IMR-90 (cell line): ENCODE measurements around the gene N4BP2. TPM values are rescaled to one million over a fixed set of nuclear protein-coding genes. Genes with fewer than 3 reads are reported as not detected.

Experiments used
- ATAC-seq: fragments of 200-7000 bp; cut with Tn5 transposase; 2 replicates; pipeline ENCODE4 v1.9.1; 2020; ENCODE audit warnings: low read depth, mild to moderate bottlenecking, moderate library complexity
- BruUV-seq: library from RNA; stranded (reverse); fragments of 400-500 nt; replicated peaks from 2 replicates; lab custom pipeline; 2021; lab: Mats Ljungman, UMichigan
- CTCF ChIA-PET: fragments of 300-600 bp; formaldehyde crosslinking; extraction: SDS; loops from one replicate; lab custom pipeline; 2021; ENCODE audit warnings: antibody characterized with exemption; lab: Yijun Ruan, JAX
- POLR2A ChIA-PET: fragments of 300-600 bp; sonication (Branson Sonifier 250); formaldehyde crosslinking; loops from one replicate; lab custom pipeline; 2022; ENCODE audit warnings: antibody characterized with exemption; ENCODE audit not compliant: unreplicated experiment; lab: Charles Lee
- DNase-seq: peaks from one replicate; pipeline ENCODE4 v3.0.0; 2013
- H2AFZ ChIP-seq: replicated peaks from 2 replicates; pipeline ENCODE3; 2013; ENCODE audit warnings: low read length, mild to moderate bottlenecking; ENCODE audit not compliant: poor library complexity
- H2AK5ac ChIP-seq: 2 replicates; pipeline ENCODE4 v1.6.1; 2013; ENCODE audit warnings: low read depth, low read length, inconsistent platforms
- H2AK9ac ChIP-seq: replicated peaks from 2 replicates; pipeline ENCODE3; 2013; ENCODE audit warnings: mild to moderate bottlenecking, low read depth, low read length, moderate library complexity; ENCODE audit not compliant: poor library complexity
- H2BK120ac ChIP-seq: 2 replicates; pipeline ENCODE4 v1.6.1; 2013; ENCODE audit warnings: low read depth, low read length, inconsistent platforms
- H2BK15ac ChIP-seq: 3 replicates; pipeline ENCODE4 v1.6.1; 2013; ENCODE audit warnings: low read depth, low read length, inconsistent platforms
- H2BK20ac ChIP-seq: 2 replicates; pipeline ENCODE4 v1.6.1; 2013; ENCODE audit warnings: low read depth, mild to moderate bottlenecking, inconsistent platforms, low read length, moderate library complexity
- H2BK5ac ChIP-seq: 2 replicates; pipeline ENCODE4 v1.6.1; 2013; ENCODE audit warnings: mild to moderate bottlenecking, low read depth, low read length, inconsistent platforms; ENCODE audit not compliant: poor library complexity, severe bottlenecking
- H3K14ac ChIP-seq: replicated peaks from 2 replicates; pipeline ENCODE4 v1.6.1; 2013; ENCODE audit warnings: low read depth, low read length, inconsistent platforms
- H3K18ac ChIP-seq: 2 replicates; pipeline ENCODE4 v1.6.1; 2013; ENCODE audit warnings: low read depth, low read length, control low read depth
- H3K23ac ChIP-seq: 2 replicates; pipeline ENCODE4 v1.6.1; 2013; ENCODE audit warnings: low read depth, low read length, inconsistent platforms
- H3K27ac ChIP-seq: 2 replicates; pipeline ENCODE4 v1.5.1; 2013; ENCODE audit warnings: mild to moderate bottlenecking, control low read depth, low read length; ENCODE audit not compliant: insufficient read depth
- H3K27me3 ChIP-seq: 2 replicates; pipeline ENCODE4 v1.6.1; 2013; ENCODE audit warnings: low read length; ENCODE audit not compliant: control insufficient read depth, insufficient read depth
- H3K36me3 ChIP-seq: 2 replicates; pipeline ENCODE4 v1.6.1; 2013; ENCODE audit warnings: low read length, mixed read lengths; ENCODE audit not compliant: control insufficient read depth, insufficient read depth
- H3K4ac ChIP-seq: 2 replicates; pipeline ENCODE4 v1.6.1; 2013; ENCODE audit warnings: low read depth, low read length, inconsistent platforms
- H3K4me1 ChIP-seq: 2 replicates; pipeline ENCODE4 v1.6.1; 2013; ENCODE audit warnings: low read length, mixed read lengths; ENCODE audit not compliant: control insufficient read depth, insufficient read depth
- H3K4me2 ChIP-seq: 2 replicates; pipeline ENCODE4 v1.6.1; 2013; ENCODE audit warnings: low read depth, mild to moderate bottlenecking, control low read depth, low read length, moderate library complexity
- H3K4me3 ChIP-seq: 2 replicates; pipeline ENCODE4 v1.5.1; 2013; ENCODE audit warnings: low read depth, mild to moderate bottlenecking, control low read depth, low read length, moderate library complexity; ENCODE audit not compliant: insufficient read depth
- H3K56ac ChIP-seq: 2 replicates; pipeline ENCODE4 v1.6.1; 2013; ENCODE audit warnings: low read length, inconsistent platforms; ENCODE audit not compliant: insufficient read depth; ENCODE audit errors: extremely low read depth
- H3K79me1 ChIP-seq, 2 experiments: 2 replicates each; pipeline ENCODE4 v1.6.1; 2013; ENCODE audit warnings: low read length in 2 of 2, inconsistent platforms in 1 of 2, low read depth in 1 of 2
- H3K9ac ChIP-seq: 2 replicates; pipeline ENCODE4 v1.6.1; 2013; ENCODE audit warnings: low read depth, low read length, control low read depth
- H3K9me1 ChIP-seq: 2 replicates; pipeline ENCODE4 v1.6.1; 2013; ENCODE audit warnings: low read length, inconsistent platforms; ENCODE audit not compliant: insufficient read depth
- H3K9me3 ChIP-seq: 2 replicates; pipeline ENCODE4 v1.6.1; 2013; ENCODE audit warnings: low read length; ENCODE audit not compliant: control insufficient read depth, insufficient read depth
- H4K20me1 ChIP-seq: 2 replicates; pipeline ENCODE4 v1.6.1; 2013; ENCODE audit warnings: low read length, inconsistent platforms; ENCODE audit not compliant: insufficient read depth
- H4K5ac ChIP-seq: 2 replicates; pipeline ENCODE4 v1.6.1; 2013; ENCODE audit warnings: mild to moderate bottlenecking, low read depth, low read length, control low read depth
- H4K8ac ChIP-seq, 2 experiments: 2 replicates each; pipeline ENCODE4 v1.6.1; 2013; ENCODE audit warnings: low read depth in 2 of 2, low read length in 2 of 2, control low read depth in 1 of 2, inconsistent platforms in 1 of 2
- H4K91ac ChIP-seq: 2 replicates; pipeline ENCODE4 v1.6.1; 2013; ENCODE audit warnings: low read depth, low read length, inconsistent platforms; ENCODE audit not compliant: insufficient read depth
- BHLHE40 ChIP-seq: fragments of 150-350 bp; IDR thresholded peaks from 2 replicates; pipeline ENCODE4 v1.6.1; 2016; ENCODE audit warnings: mild to moderate bottlenecking, low read depth, low read length
- CEBPB ChIP-seq: IDR thresholded peaks from 2 replicates; pipeline ENCODE4 v1.6.1; 2012; ENCODE audit warnings: low read depth, low read length, improper control_type of control experiment
- MAFK ChIP-seq: IDR thresholded peaks from 2 replicates; pipeline ENCODE4 v1.6.1; 2012; ENCODE audit warnings: low read depth, low read length, improper control_type of control experiment
- MAZ ChIP-seq: IDR thresholded peaks from 2 replicates; pipeline ENCODE4 v1.6.1; 2012; ENCODE audit warnings: low read depth, mild to moderate bottlenecking, low read length, improper control_type of control experiment, moderate library complexity, borderline replicate concordance
- POLR2A ChIP-seq: IDR thresholded peaks from 2 replicates; pipeline ENCODE4 v1.6.1; 2012; ENCODE audit warnings: mild to moderate bottlenecking, low read depth, low read length
- WGBS, 2 experiments: methylation state at CpG; one replicate each; pipeline versions ENCODE4 v1.1.5 to v1.1.7; 2013; ENCODE audit warnings: missing lambda C conversion rate in 2 of 2; ENCODE audit not compliant: insufficient read length in 1 of 2; ENCODE audit errors: extremely low coverage in 2 of 2; 5-methylcytosine and 5-hydroxymethylcytosine counted together
- dilution Hi-C: fragments of 300-500 bp; cut with HindIII; formaldehyde crosslinking; loops from one replicate; pipeline ENCODE4 v1.14.3; 2018; ENCODE audit warnings: low sequenced_read_pairs; ENCODE audit not compliant: unreplicated experiment
- in situ Hi-C: fragments of 300-500 bp; cut with MboI; formaldehyde crosslinking; loops from 3 replicates; pipeline ENCODE4 v1.14.3; 2019; ENCODE audit warnings: low sequenced_read_pairs, inconsistent platforms, mixed read lengths
- intact Hi-C: fragments of 100-400 bp; cut with micrococcal nuclease; formaldehyde crosslinking; loops from 2 replicates; pipeline ENCODE4 v1.10.0; 2022
- polyA plus RNA-seq, 3 experiments: library from polyadenylated mRNA; depleted of rRNA; stranded (reverse); fragments of >200 nt; gene quantifications; 2 replicates each; pipeline ENCODE4 v1.2.3, GENCODE V29; 2012; ENCODE audit warnings: low replicate concordance in 1 of 3
- total RNA-seq: library from RNA; depleted of rRNA; stranded (reverse); fragments of >200 nt; gene quantifications from 2 replicates; pipeline ENCODE4 v1.2.3, GENCODE V29; 2012
- TF ChIP-seq, protein P1 (sequence below): conservative IDR thresholded peaks from 2 replicates; pipeline ENCODE4 v1.5.1; 2012; ENCODE audit warnings: mild to moderate bottlenecking, low read depth, low read length, improper control_type of control experiment

N4BP2 gene
- total and polyA plus RNA-seq, 2 of the 4 experiments (the other 2 are of a cell fraction) = 0.84 to 2.2 TPM

DNA sequence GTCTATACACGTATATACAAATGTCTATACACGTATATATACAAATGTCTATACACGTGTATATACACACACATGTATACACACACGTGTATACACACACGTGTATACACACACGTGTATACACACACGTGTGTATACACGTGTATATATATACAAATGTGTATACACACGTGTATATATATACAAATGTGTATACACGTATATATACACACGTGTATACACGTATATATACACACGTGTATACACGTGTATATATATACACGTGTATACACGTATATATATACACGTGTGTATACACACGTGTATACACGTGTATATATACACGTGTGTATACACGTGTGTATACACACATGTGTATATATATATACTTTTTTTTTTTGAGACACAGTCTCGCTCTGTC, 23.9 kb upstream of the N4BP2 start:
- Histone ChIP-seq H3K9ac (no peak overlapping the region), H3K36me3 (no peaks in the 10 kb centered on the region), H3K27ac (no peak overlapping the region), H3K18ac (no peak overlapping the region), H3K4ac (no peak overlapping the region), H2AFZ (no peak overlapping the region), H3K4me3 (no peak overlapping the region), H3K9me3 (no peaks in the 10 kb centered on the region), H2BK5ac (no peak overlapping the region), H3K23ac (no peak overlapping the region), H2AK9ac (no peak overlapping the region), H2BK120ac (no peak overlapping the region), H4K8ac (no peak overlapping the region), H3K9me1 (no peaks in the 10 kb centered on the region), H2BK15ac (no peak overlapping the region), H3K14ac (no peak overlapping the region), H3K79me1 (no peaks in the 10 kb centered on the region), H3K4me1 (no peaks in the 10 kb centered on the region), H3K56ac (no peak overlapping the region), H2BK20ac (no peak overlapping the region), H4K91ac (no peak overlapping the region), H2AK5ac (no peak overlapping the region), H3K4me2 (no peak overlapping the region), H4K5ac (no peak overlapping the region), H3K27me3 (no peaks in the 10 kb centered on the region), H4K20me1 (no peaks in the 10 kb centered on the region)
- POLR2A ChIA-PET = no interaction called here
- WGBS, 2 experiments = no CpG with 5 or more reads among the region's 22 CpGs
- no TSS peak for BruUV-seq
- in situ Hi-C loops (no loop called here), dilution Hi-C loops (no loop called here), intact Hi-C loops (no loop called here)
- no peak for DNase-seq
- TF ChIP-seq CEBPB = no peak
- TF ChIP-seq MAZ = no peak
- TF ChIP-seq MAFK = no peak
- TF ChIP-seq BHLHE40 = no peak
- TF ChIP-seq, protein P1, sequence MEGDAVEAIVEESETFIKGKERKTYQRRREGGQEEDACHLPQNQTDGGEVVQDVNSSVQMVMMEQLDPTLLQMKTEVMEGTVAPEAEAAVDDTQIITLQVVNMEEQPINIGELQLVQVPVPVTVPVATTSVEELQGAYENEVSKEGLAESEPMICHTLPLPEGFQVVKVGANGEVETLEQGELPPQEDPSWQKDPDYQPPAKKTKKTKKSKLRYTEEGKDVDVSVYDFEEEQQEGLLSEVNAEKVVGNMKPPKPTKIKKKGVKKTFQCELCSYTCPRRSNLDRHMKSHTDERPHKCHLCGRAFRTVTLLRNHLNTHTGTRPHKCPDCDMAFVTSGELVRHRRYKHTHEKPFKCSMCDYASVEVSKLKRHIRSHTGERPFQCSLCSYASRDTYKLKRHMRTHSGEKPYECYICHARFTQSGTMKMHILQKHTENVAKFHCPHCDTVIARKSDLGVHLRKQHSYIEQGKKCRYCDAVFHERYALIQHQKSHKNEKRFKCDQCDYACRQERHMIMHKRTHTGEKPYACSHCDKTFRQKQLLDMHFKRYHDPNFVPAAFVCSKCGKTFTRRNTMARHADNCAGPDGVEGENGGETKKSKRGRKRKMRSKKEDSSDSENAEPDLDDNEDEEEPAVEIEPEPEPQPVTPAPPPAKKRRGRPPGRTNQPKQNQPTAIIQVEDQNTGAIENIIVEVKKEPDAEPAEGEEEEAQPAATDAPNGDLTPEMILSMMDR = no peak
- no peak for TF ChIP-seq POLR2A
- no peak for ATAC-seq
- CTCF ChIA-PET = no interaction called here
